ENCODE data around the gene UBL3. TPM values are rescaled to one million over a fixed set of nuclear protein-coding genes. Genes with fewer than 3 reads are reported as not detected.

The UBL3 gene
- total RNA-seq, 1 donor from 2014 or later = 20.0 TPM

GRCh38 chr13:29859971-29860370, 9.6 kb upstream of the UBL3 start:
- H3K36me3 Mint-ChIP-seq = no peaks in the 10 kb centered on the region
- H3K36me3 ChIP-seq = no peaks in the 10 kb centered on the region
- no peaks in the 10 kb centered on the region for H4K20me1 ChIP-seq (ENCODE audit: low read depth)
- H3K79me2 ChIP-seq (ENCODE audit: low read depth) = no peaks in the 10 kb centered on the region
- no peak for DNase-seq (ENCODE audit: low spot score)
- H3K9me3 Mint-ChIP-seq = peaks cover 2% of the 10 kb centered on the region
- no peaks in the 10 kb centered on the region for H3K9me3 ChIP-seq (ENCODE audit: low read depth)
- no peak overlapping the region for H3K9ac ChIP-seq
- no peaks in the 10 kb centered on the region for H3F3A ChIP-seq (ENCODE audit: low read depth)
- H3K4me1 ChIP-seq = no peaks in the 10 kb centered on the region
- H3K4me2 ChIP-seq = no peak overlapping the region
- no peak overlapping the region for H3K4me3 ChIP-seq
- H3K4me3 Mint-ChIP-seq = no peak overlapping the region
- H3K27me3 Mint-ChIP-seq (ENCODE audit: insufficient read depth, low read depth) = peaks cover 3% of the 10 kb centered on the region
- no peak for TF ChIP-seq EZH2phosphoT487 (IDR thresholded peaks at IDR 0.05)
- TF ChIP-seq CTCF (IDR thresholded peaks at IDR 0.05) = no peak
- TF ChIP-seq EZH2 (IDR thresholded peaks at IDR 0.05) = no peak
- H3K27ac Mint-ChIP-seq = no peak overlapping the region
- no peaks in the 10 kb centered on the region for H3K27me3 ChIP-seq
- H2AFZ ChIP-seq (replicated peaks) = no peak overlapping the region
- no peak overlapping the region for H3K27ac ChIP-seq
- H3K4me1 Mint-ChIP-seq = peaks cover 7% of the 10 kb centered on the region

- no peaks in the 10 kb centered on the region for H3K27me3 ChIP-seq
- no peak overlapping the region for H3K9ac ChIP-seq
- H3K27ac ChIP-seq = no peak overlapping the region
- no peak overlapping the region for H3K4me3 ChIP-seq
- Mint-ChIP-seq H3K27me3 (ENCODE audit: insufficient read depth, low read depth) (peaks cover 2% of the 10 kb centered on the region), H3K4me3 (no peak overlapping the region), H3K4me1 (peaks cover 7% of the 10 kb centered on the region), H3K9me3 (no peaks in the 10 kb centered on the region), H3K27ac (no peak overlapping the region), H3K36me3 (no peaks in the 10 kb centered on the region)
- DNase-seq (ENCODE audit: low spot score) = no peak
- H3F3A ChIP-seq (ENCODE audit: low read depth) = no peaks in the 10 kb centered on the region
- H3K79me2 ChIP-seq (ENCODE audit: low read depth) = no peaks in the 10 kb centered on the region
- H3K9me3 ChIP-seq (ENCODE audit: low read depth) = no peaks in the 10 kb centered on the region
- H3K4me2 ChIP-seq = no peak overlapping the region
- no peaks in the 10 kb centered on the region for H3K4me1 ChIP-seq
- TF ChIP-seq EZH2phosphoT487 (IDR thresholded peaks at IDR 0.05) (no peak), CTCF (IDR thresholded peaks at IDR 0.05) (no peak), EZH2 (IDR thresholded peaks at IDR 0.05) (no peak)
- no peak overlapping the region for H2AFZ ChIP-seq (replicated peaks)
- H4K20me1 ChIP-seq (ENCODE audit: low read depth) = no peaks in the 10 kb centered on the region
- no peaks in the 10 kb centered on the region for H3K36me3 ChIP-seq
Measured at GRCh38 chr13:29858667-29859066, 8.2 kb upstream of the UBL3 start.

DNA sequence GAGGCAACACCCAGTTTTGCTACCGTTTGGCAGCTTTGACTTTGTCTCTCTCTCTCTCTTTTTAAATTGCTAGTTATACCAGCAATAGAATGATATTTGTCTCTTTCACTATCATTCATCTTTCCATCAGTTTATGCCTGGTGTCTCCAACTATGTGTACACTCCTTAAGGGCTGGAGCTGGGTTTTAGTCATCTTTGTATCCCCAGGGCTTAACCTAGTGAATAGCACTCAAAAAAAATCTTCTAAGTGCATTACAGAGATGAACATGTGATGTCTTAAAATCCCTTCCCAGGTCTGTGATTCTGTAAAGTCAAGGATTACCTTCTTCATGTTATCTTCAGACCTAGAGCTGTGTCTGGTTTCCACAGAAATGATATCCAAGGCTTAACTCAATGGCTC, 7.8 kb upstream of the UBL3 start:
- H3K27ac ChIP-seq = no peak overlapping the region
- peaks cover 7% of the 10 kb centered on the region for H3K4me1 Mint-ChIP-seq
- H3K27ac Mint-ChIP-seq = no peak overlapping the region

DNA sequence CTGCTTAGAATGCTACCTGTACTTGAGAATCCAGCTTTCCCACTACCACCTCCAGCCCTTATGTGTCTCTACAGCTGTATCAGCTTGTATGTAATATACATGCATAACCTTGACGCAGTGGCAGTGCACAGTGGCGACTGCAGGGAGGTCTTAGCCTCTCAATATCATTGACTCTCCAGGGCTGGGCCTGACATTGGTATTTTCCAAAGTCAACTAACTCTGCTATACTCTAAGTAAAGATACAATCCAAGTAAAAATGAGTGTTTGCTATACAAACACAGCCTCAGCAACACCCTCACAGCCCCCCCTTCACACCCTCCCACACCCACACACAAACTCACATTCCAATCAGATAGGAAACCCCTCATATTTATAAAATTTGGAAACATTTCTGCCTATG, 6.7 kb upstream of the UBL3 start:
- H2AFZ ChIP-seq (replicated peaks) = no peak overlapping the region
- H3K36me3 Mint-ChIP-seq = no peaks in the 10 kb centered on the region
- no peak for TF ChIP-seq EZH2 (IDR thresholded peaks at IDR 0.05)
- no peak for TF ChIP-seq EZH2phosphoT487 (IDR thresholded peaks at IDR 0.05)
- H3K36me3 ChIP-seq = no peaks in the 10 kb centered on the region
- no peak for DNase-seq (ENCODE audit: low spot score)
- no peaks in the 10 kb centered on the region for H3K4me1 ChIP-seq
- H3K9ac ChIP-seq = no peak overlapping the region
- H3K9me3 Mint-ChIP-seq = no peaks in the 10 kb centered on the region
- no peaks in the 10 kb centered on the region for H4K20me1 ChIP-seq (ENCODE audit: low read depth)
- H3K27me3 ChIP-seq = no peaks in the 10 kb centered on the region
- no peaks in the 10 kb centered on the region for H3K9me3 ChIP-seq (ENCODE audit: low read depth)
- no peak overlapping the region for H3K4me3 ChIP-seq
- H3K4me2 ChIP-seq = no peak overlapping the region
- no peak overlapping the region for H3K27ac Mint-ChIP-seq
- H3K27me3 Mint-ChIP-seq (ENCODE audit: insufficient read depth, low read depth) = peaks cover 2% of the 10 kb centered on the region
- H3K4me1 Mint-ChIP-seq = peaks cover 9% of the 10 kb centered on the region
- H3K27ac ChIP-seq = no peak overlapping the region
- no peaks in the 10 kb centered on the region for H3F3A ChIP-seq (ENCODE audit: low read depth)
- no peak overlapping the region for H3K4me3 Mint-ChIP-seq
- H3K79me2 ChIP-seq (ENCODE audit: low read depth) = no peaks in the 10 kb centered on the region

More for the DNA sequence above, 7.8 kb upstream of the UBL3 start:
- no peak overlapping the region for H3K9ac ChIP-seq
- H3K9me3 Mint-ChIP-seq = no peaks in the 10 kb centered on the region
- no peak for TF ChIP-seq EZH2 (IDR thresholded peaks at IDR 0.05)
- TF ChIP-seq EZH2phosphoT487 (IDR thresholded peaks at IDR 0.05) = no peak
- H3K79me2 ChIP-seq (ENCODE audit: low read depth) = no peaks in the 10 kb centered on the region
- H3K4me3 Mint-ChIP-seq = no peak overlapping the region
- H4K20me1 ChIP-seq (ENCODE audit: low read depth) = no peaks in the 10 kb centered on the region
- H3K36me3 ChIP-seq = no peaks in the 10 kb centered on the region
- no peak for DNase-seq (ENCODE audit: low spot score)
- H3K4me2 ChIP-seq = no peak overlapping the region
- H3K4me1 ChIP-seq = no peaks in the 10 kb centered on the region
- H3F3A ChIP-seq (ENCODE audit: low read depth) = no peaks in the 10 kb centered on the region
- H2AFZ ChIP-seq (replicated peaks) = no peak overlapping the region
- no peaks in the 10 kb centered on the region for H3K36me3 Mint-ChIP-seq
- peaks cover 2% of the 10 kb centered on the region for H3K27me3 Mint-ChIP-seq (ENCODE audit: insufficient read depth, low read depth)
- no peaks in the 10 kb centered on the region for H3K9me3 ChIP-seq (ENCODE audit: low read depth)
- no peaks in the 10 kb centered on the region for H3K27me3 ChIP-seq
- no peak overlapping the region for H3K4me3 ChIP-seq

All from neural progenitor cell (in vitro differentiated cells).